Measurements from ENCODE around the gene ARPP21. TPM values are rescaled to one million over a fixed set of nuclear protein-coding genes. Genes with fewer than 3 reads are reported as not detected.

The ARPP21 gene
- polyA plus RNA-seq, 1 of the 3 experiments (the other 2 are of a cell fraction) = 1.6 TPM

DNA sequence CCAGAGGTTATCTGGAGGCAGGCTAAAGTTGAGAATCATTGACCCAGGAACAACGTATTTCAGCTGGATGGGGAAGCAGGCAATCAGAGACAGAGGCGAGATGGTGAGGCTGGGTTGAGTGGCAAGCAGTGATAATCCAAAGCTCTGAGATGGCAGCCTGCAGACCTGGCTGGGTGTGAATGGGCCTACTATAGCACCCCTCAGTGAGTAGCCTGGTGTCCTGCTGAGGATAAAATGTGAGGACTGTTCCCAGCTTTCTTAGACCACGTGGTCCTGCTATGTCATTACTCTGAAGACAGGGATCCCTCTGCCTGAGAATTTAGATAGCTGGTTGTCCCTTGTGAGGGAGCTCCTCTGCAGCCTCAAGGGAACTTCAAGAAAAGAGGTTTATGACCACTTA is 141.5 kb downstream of the ARPP21 start:
- 69% methylated on average over 3 of the region's 3 CpGs for whole genome bisulfite sequencing (ENCODE audit: low lambda C conversion rate)
- DNase-seq = no peak
- no peaks in the 10 kb centered on the region for H4K20me1 ChIP-seq (ENCODE audit: insufficient read depth)
- peaks cover 0 to 4% of the 10 kb centered on the region in 2 experiments for H3K36me3 ChIP-seq (replicated peaks in 1 of 2; ENCODE audit: control insufficient read depth in 1 of 2, insufficient read depth in 2 of 2, low read length in 1 of 2)
- H3K4me1 ChIP-seq (ENCODE audit: control insufficient read depth in 1 of 2, insufficient read depth in 2 of 2, low read depth in 1 of 2, low read length in 1 of 2) = peaks cover 4 to 6% of the 10 kb centered on the region in 2 experiments; a peak in 1 of 4 replicates
- no peaks in the 10 kb centered on the region for H3K79me2 ChIP-seq (ENCODE audit: insufficient read depth)
- H3K9me3 ChIP-seq = no peaks in the 10 kb centered on the region; the same call in 1 of the 2 replicates
- H3K27me3 ChIP-seq (ENCODE audit: insufficient read depth) = no peaks in the 10 kb centered on the region
- H3F3A ChIP-seq (replicated peaks; ENCODE audit: insufficient read depth) = no peaks in the 10 kb centered on the region
- H3K4me2 ChIP-seq = no peak overlapping the region
- ChIA-PET POLR2A (no interaction called here), CTCF (no interaction called here)
- no peak overlapping the region for H3K4me3 ChIP-seq (ENCODE audit: low read depth in 2 of 2, low read length in 1 of 2)
- TF ChIP-seq RCOR1 (IDR thresholded peaks at IDR 0.05; ENCODE audit: low read length) (no peak), MEF2A (IDR thresholded peaks at IDR 0.05; ENCODE audit: borderline replicate concordance, low read depth) (no peak), SMC3 (IDR thresholded peaks at IDR 0.05; ENCODE audit: low read depth, low read length) (no peak), NFIC (IDR thresholded peaks at IDR 0.05; ENCODE audit: borderline replicate concordance) (no peak), YY1 (IDR thresholded peaks at IDR 0.05; ENCODE audit: low read depth) (no peak), TAF1 (IDR thresholded peaks at IDR 0.05; ENCODE audit: borderline replicate concordance, low read depth, low read length) (no peak), GABPA (IDR thresholded peaks at IDR 0.05; ENCODE audit: low read depth) (no peak), GATA2 (CRISPR knock-in tag; IDR thresholded peaks at IDR 0.05) (no peak), EZH2phosphoT487 (IDR thresholded peaks at IDR 0.05; ENCODE audit: borderline replicate concordance, low read depth) (no peak), SIN3A (IDR thresholded peaks at IDR 0.05; ENCODE audit: borderline replicate concordance, low read depth, low read length) (no peak), TEAD4 (IDR thresholded peaks at IDR 0.05; ENCODE audit: borderline replicate concordance, insufficient read depth) (no peak)
- TF ChIP-seq, protein P1, sequence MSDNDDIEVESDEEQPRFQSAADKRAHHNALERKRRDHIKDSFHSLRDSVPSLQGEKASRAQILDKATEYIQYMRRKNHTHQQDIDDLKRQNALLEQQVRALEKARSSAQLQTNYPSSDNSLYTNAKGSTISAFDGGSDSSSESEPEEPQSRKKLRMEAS (IDR thresholded peaks at IDR 0.05; ENCODE audit: low read depth) = no peak
- TF ChIP-seq, protein P2, sequence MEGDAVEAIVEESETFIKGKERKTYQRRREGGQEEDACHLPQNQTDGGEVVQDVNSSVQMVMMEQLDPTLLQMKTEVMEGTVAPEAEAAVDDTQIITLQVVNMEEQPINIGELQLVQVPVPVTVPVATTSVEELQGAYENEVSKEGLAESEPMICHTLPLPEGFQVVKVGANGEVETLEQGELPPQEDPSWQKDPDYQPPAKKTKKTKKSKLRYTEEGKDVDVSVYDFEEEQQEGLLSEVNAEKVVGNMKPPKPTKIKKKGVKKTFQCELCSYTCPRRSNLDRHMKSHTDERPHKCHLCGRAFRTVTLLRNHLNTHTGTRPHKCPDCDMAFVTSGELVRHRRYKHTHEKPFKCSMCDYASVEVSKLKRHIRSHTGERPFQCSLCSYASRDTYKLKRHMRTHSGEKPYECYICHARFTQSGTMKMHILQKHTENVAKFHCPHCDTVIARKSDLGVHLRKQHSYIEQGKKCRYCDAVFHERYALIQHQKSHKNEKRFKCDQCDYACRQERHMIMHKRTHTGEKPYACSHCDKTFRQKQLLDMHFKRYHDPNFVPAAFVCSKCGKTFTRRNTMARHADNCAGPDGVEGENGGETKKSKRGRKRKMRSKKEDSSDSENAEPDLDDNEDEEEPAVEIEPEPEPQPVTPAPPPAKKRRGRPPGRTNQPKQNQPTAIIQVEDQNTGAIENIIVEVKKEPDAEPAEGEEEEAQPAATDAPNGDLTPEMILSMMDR (IDR thresholded peaks at IDR 0.05) = no peak
- no peak overlapping the region for H2AFZ ChIP-seq (ENCODE audit: low read depth)
- no peak overlapping the region for H3K9ac ChIP-seq
- H3K27ac ChIP-seq (ENCODE audit: low read depth in 2 of 2, low read length in 1 of 2) = no peak overlapping the region
- H3K9me2 ChIP-seq = no peaks in the 10 kb centered on the region

DNA sequence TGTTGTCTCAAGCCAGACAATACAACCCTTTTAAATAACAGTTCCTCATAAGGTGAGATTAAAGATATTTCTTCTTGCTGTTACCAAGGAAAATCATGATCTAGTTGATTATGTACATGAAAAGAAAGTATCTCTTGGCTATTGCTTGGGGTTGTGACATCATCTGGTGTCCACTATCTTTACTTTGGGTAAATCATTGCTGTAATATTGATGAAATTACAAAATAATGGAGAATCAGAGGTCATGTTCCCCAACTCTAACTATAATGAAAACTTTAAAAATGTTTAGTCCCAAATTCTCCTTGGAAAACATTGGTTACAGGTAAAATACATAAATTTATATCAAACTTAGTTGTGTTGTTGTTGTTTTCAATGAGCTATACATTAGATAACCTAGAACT is 142.2 kb downstream of the ARPP21 start:
- H3K4me1 ChIP-seq (ENCODE audit: control insufficient read depth in 1 of 2, insufficient read depth in 2 of 2, low read depth in 1 of 2, low read length in 1 of 2) = peaks cover 6 to 7% of the 10 kb centered on the region in 2 experiments; a peak in 1 of 4 replicates
- no peaks in the 10 kb centered on the region for H3K27me3 ChIP-seq (ENCODE audit: insufficient read depth)
- TF ChIP-seq GATA2 (CRISPR knock-in tag; IDR thresholded peaks at IDR 0.05) = no peak
- no peak for TF ChIP-seq RXRA (IDR thresholded peaks at IDR 0.05; ENCODE audit: borderline replicate concordance, low read depth)
- TF ChIP-seq GABPA (IDR thresholded peaks at IDR 0.05; ENCODE audit: low read depth) = no peak
- TF ChIP-seq, protein P3, sequence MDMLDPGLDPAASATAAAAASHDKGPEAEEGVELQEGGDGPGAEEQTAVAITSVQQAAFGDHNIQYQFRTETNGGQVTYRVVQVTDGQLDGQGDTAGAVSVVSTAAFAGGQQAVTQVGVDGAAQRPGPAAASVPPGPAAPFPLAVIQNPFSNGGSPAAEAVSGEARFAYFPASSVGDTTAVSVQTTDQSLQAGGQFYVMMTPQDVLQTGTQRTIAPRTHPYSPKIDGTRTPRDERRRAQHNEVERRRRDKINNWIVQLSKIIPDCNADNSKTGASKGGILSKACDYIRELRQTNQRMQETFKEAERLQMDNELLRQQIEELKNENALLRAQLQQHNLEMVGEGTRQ (IDR thresholded peaks at IDR 0.05; ENCODE audit: borderline replicate concordance, low read depth, low read length) = no peak
- no peak for TF ChIP-seq EP300 (IDR thresholded peaks at IDR 0.05; ENCODE audit: borderline replicate concordance in 1 of 2, low read depth in 1 of 2, low read length in 1 of 2)
- no peak for TF ChIP-seq SIN3A (IDR thresholded peaks at IDR 0.05; ENCODE audit: borderline replicate concordance, low read depth, low read length)
- TF ChIP-seq FOXM1 (IDR thresholded peaks at IDR 0.05; ENCODE audit: low read depth) = no peak
- TF ChIP-seq EZH2phosphoT487 (IDR thresholded peaks at IDR 0.05; ENCODE audit: borderline replicate concordance, low read depth) = no peak
- no peak for TF ChIP-seq MXI1 (IDR thresholded peaks at IDR 0.05; ENCODE audit: low read depth, low read length)
- TF ChIP-seq NFIC (IDR thresholded peaks at IDR 0.05; ENCODE audit: borderline replicate concordance) = no peak
- TF ChIP-seq, protein P4, sequence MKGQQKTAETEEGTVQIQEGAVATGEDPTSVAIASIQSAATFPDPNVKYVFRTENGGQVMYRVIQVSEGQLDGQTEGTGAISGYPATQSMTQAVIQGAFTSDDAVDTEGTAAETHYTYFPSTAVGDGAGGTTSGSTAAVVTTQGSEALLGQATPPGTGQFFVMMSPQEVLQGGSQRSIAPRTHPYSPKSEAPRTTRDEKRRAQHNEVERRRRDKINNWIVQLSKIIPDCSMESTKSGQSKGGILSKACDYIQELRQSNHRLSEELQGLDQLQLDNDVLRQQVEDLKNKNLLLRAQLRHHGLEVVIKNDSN (IDR thresholded peaks at IDR 0.05; ENCODE audit: borderline replicate concordance, low read depth) = no peak
- H3K36me3 ChIP-seq (replicated peaks in 1 of 2; ENCODE audit: control insufficient read depth in 1 of 2, insufficient read depth in 2 of 2, low read length in 1 of 2) = peaks cover 0 to 4% of the 10 kb centered on the region in 2 experiments
- H3K4me3 ChIP-seq (ENCODE audit: low read depth in 2 of 2, low read length in 1 of 2) = no peak overlapping the region
- no peaks in the 10 kb centered on the region for H4K20me1 ChIP-seq (ENCODE audit: insufficient read depth)
- H2AFZ ChIP-seq (ENCODE audit: low read depth) = no peak overlapping the region
- no peaks in the 10 kb centered on the region for H3K9me3 ChIP-seq
- no peak overlapping the region for H3K27ac ChIP-seq (ENCODE audit: low read depth in 2 of 2, low read length in 1 of 2)
- no peaks in the 10 kb centered on the region for H3K9me2 ChIP-seq
- H3K9ac ChIP-seq = no peak overlapping the region
- no peak for DNase-seq
- H3K79me2 ChIP-seq (ENCODE audit: insufficient read depth) = no peaks in the 10 kb centered on the region
- ChIA-PET POLR2A (no interaction called here), CTCF (no interaction called here)
- no peaks in the 10 kb centered on the region for H3F3A ChIP-seq (replicated peaks; ENCODE audit: insufficient read depth)
- H3K4me2 ChIP-seq = no peak overlapping the region

Data from SK-N-SH (cell line).